GM23338 (cell line): Measurements from ENCODE around the gene SPTBN2. TPM values are rescaled to one million over a fixed set of nuclear protein-coding genes. Genes with fewer than 3 reads are reported as not detected.

ENCODE experiments used
- ATAC-seq: fragments of 200-7000 bp; cut with Tn5 transposase; 3 replicates; pipeline ENCODE4 v1.9.1; 2020
- DNase-seq: peaks from one replicate; pipeline ENCODE4 v3.0.0-alpha.2; 2015; ENCODE audit warnings: low spot score
- H2AFZ ChIP-seq: fragments of 200-600 bp; sonication (generic); 2 replicates; pipeline ENCODE4 v1.8.0; 2016; ENCODE audit warnings: antibody characterized with exemption, mild to moderate bottlenecking, moderate library complexity
- H3F3A ChIP-seq: fragments of 200-600 bp; sonication (generic); replicated peaks from 2 replicates; pipeline ENCODE4 v1.8.0; 2017; ENCODE audit warnings: antibody characterized with exemption, mixed run types, low read depth
- H3K27ac ChIP-seq: fragments of 200-600 bp; sonication (generic); 2 replicates; pipeline ENCODE4 v1.6.1; 2016; ENCODE audit warnings: low read depth
- H3K27me3 ChIP-seq: fragments of 200-600 bp; sonication (generic); 2 replicates; pipeline ENCODE4 v1.8.0; 2016; ENCODE audit warnings: mild to moderate bottlenecking, mixed run types, moderate library complexity; ENCODE audit not compliant: insufficient read depth
- H3K36me3 ChIP-seq: fragments of 200-600 bp; sonication (generic); 2 replicates; pipeline ENCODE4 v1.8.0; 2016; ENCODE audit warnings: mild to moderate bottlenecking; ENCODE audit not compliant: insufficient read depth
- H3K4me1 ChIP-seq: fragments of 200-600 bp; sonication (generic); 2 replicates; pipeline ENCODE4 v1.8.0; 2016; ENCODE audit warnings: mild to moderate bottlenecking, moderate library complexity; ENCODE audit not compliant: insufficient read depth
- H3K4me2 ChIP-seq: fragments of 200-600 bp; sonication (generic); 2 replicates; pipeline ENCODE4 v1.7.1; 2017; ENCODE audit warnings: mixed run types
- H3K4me3 ChIP-seq: fragments of 200-600 bp; sonication (generic); 2 replicates; pipeline ENCODE4 v1.6.1; 2016; ENCODE audit warnings: mixed run types
- H3K79me2 ChIP-seq: fragments of 200-600 bp; sonication (generic); replicated peaks from 2 replicates; pipeline ENCODE4 v1.8.0; 2017; ENCODE audit warnings: mild to moderate bottlenecking; ENCODE audit not compliant: insufficient read depth
- H3K9me2 ChIP-seq: fragments of 200-600 bp; sonication (generic); 2 replicates; pipeline ENCODE4 v1.8.0; 2017; ENCODE audit not compliant: insufficient read depth
- H4K20me1 ChIP-seq: fragments of 200-600 bp; sonication (generic); replicated peaks from 2 replicates; pipeline ENCODE4 v1.8.0; 2017; ENCODE audit warnings: mild to moderate bottlenecking; ENCODE audit not compliant: insufficient read depth
- H3K27ac Mint-ChIP-seq: 2 replicates; pipeline ENCODE4 v1.8.0; 2020; ENCODE audit warnings: inconsistent platforms, mild to moderate bottlenecking, moderate library complexity, mixed read lengths
- H3K27me3 Mint-ChIP-seq: 3 replicates; pipeline ENCODE4 v1.8.0; 2022; ENCODE audit warnings: low read depth, mild to moderate bottlenecking, moderate library complexity, mixed read lengths, inconsistent platforms; ENCODE audit not compliant: insufficient read depth, poor library complexity
- H3K36me3 Mint-ChIP-seq: 3 replicates; pipeline ENCODE4 v1.8.0; 2021; ENCODE audit warnings: low read depth, mild to moderate bottlenecking, inconsistent platforms, moderate library complexity, mixed read lengths
- H3K4me1 Mint-ChIP-seq: 3 replicates; pipeline ENCODE4 v1.8.0; 2020; ENCODE audit warnings: mild to moderate bottlenecking, inconsistent platforms, mixed read lengths
- H3K4me3 Mint-ChIP-seq: 3 replicates; pipeline ENCODE4 v1.8.0; 2021; ENCODE audit warnings: moderate library complexity, mild to moderate bottlenecking, inconsistent platforms, mixed read lengths
- H3K9me3 Mint-ChIP-seq: 3 replicates; pipeline ENCODE4 v1.8.0; 2020; ENCODE audit warnings: moderate library complexity, mild to moderate bottlenecking, inconsistent platforms, mixed read lengths
- CREB1 ChIP-seq: fragments of 250-450 bp; sonication (Bioruptor Pico); IDR thresholded peaks from 2 replicates; pipeline ENCODE4 v1.5.0; 2020; ENCODE audit warnings: low read depth, mild to moderate bottlenecking, moderate library complexity
- CTCF ChIP-seq, 2 experiments: fragments of 200-600 bp in 1 of 2; sonication (generic) in 1 of 2; conservative IDR thresholded peaks; 2 replicates each; pipeline versions ENCODE4 v1.5.1 to v1.6.1; 2016 to 2017; ENCODE audit warnings: antibody characterized with exemption in 2 of 2, low read depth in 2 of 2, mild to moderate bottlenecking in 2 of 2, moderate library complexity in 1 of 2
- ETS1 ChIP-seq: IDR thresholded peaks from 2 replicates; pipeline ENCODE4 v1.6.1; 2016; ENCODE audit warnings: antibody characterized with exemption
- EZH2 ChIP-seq: fragments of 200-600 bp; sonication (generic); IDR thresholded peaks from one replicate; pipeline ENCODE4 v1.8.0; 2017; ENCODE audit warnings: antibody characterized with exemption, mild to moderate bottlenecking, low read depth; ENCODE audit not compliant: unreplicated experiment
- EZH2phosphoT487 ChIP-seq: fragments of 200-600 bp; sonication (generic); IDR thresholded peaks from one replicate; pipeline ENCODE4 v1.8.1; 2018; ENCODE audit warnings: antibody characterized with exemption; ENCODE audit not compliant: unreplicated experiment
- JUNB ChIP-seq: IDR thresholded peaks from one replicate; pipeline ENCODE4 v1.6.1; 2016; ENCODE audit warnings: antibody characterized with exemption; ENCODE audit not compliant: unreplicated experiment
- NANOG ChIP-seq: IDR thresholded peaks from 2 replicates; pipeline ENCODE4 v1.6.1; 2016; ENCODE audit warnings: antibody characterized with exemption, borderline replicate concordance
- POLR2AphosphoS5 ChIP-seq: IDR thresholded peaks from 2 replicates; pipeline ENCODE4 v1.6.1; 2016; ENCODE audit warnings: antibody characterized with exemption, low read depth
- REST ChIP-seq: IDR thresholded peaks from one replicate; pipeline ENCODE4 v1.6.1; 2018; ENCODE audit warnings: antibody characterized with exemption; ENCODE audit not compliant: unreplicated experiment
- STAT1 ChIP-seq: IDR thresholded peaks from one replicate; pipeline ENCODE4 v1.6.1; 2016; ENCODE audit warnings: antibody characterized with exemption; ENCODE audit not compliant: unreplicated experiment
- ZNF114 ChIP-seq: fragments of 250-450 bp; sonication (Bioruptor Pico); IDR thresholded peaks from 2 replicates; pipeline ENCODE4 v1.5.0; 2020; ENCODE audit warnings: mild to moderate bottlenecking, moderate library complexity
- ZNF331 ChIP-seq: fragments of 250-450 bp; sonication (Bioruptor Pico); IDR thresholded peaks from 2 replicates; pipeline ENCODE4 v1.5.0; 2020; ENCODE audit warnings: low read depth, mild to moderate bottlenecking, moderate library complexity
- ZNF462 ChIP-seq: fragments of 250-450 bp; sonication (Bioruptor Pico); IDR thresholded peaks from 2 replicates; pipeline ENCODE4 v1.5.0; 2020; ENCODE audit warnings: mild to moderate bottlenecking, moderate library complexity
- polyA plus RNA-seq: library from polyadenylated mRNA; unstranded; fragments of >200 nt; fragmentation: Nextera tagmentation; extraction: Ambion mirVana; gene quantifications from 2 replicates; pipeline ENCODE4 v1.2.1, GENCODE V29; 2016
- total RNA-seq: library from RNA; depleted of rRNA; stranded (reverse); fragments of >200 nt; shearing (Covaris generic); gene quantifications from 2 replicates; pipeline ENCODE4 v1.2.3, GENCODE V29; 2014

SPTBN2 gene
- total and polyA plus RNA-seq, 2 experiments from 2014 or later: 7.7 to 49.1 TPM

GRCh38 chr11:66685276-66686099, 43.5 kb downstream of the SPTBN2 start:
- H3K4me3 ChIP-seq: no peak overlapping the region
- peaks cover 5% of the 10 kb centered on the region for H3K4me1 Mint-ChIP-seq
- TF ChIP-seq NANOG: no peak
- TF ChIP-seq ZNF462 (CRISPR knock-in tag): no peak
- TF ChIP-seq POLR2AphosphoS5: no peak
- no peak for TF ChIP-seq EZH2
- no peak for TF ChIP-seq JUNB
- no peak for TF ChIP-seq ZNF114 (CRISPR knock-in tag)
- TF ChIP-seq ETS1: no peak
- TF ChIP-seq ZNF331: no peak
- no peak for TF ChIP-seq EZH2phosphoT487
- TF ChIP-seq CTCF (conservative IDR thresholded peaks at IDR 0.05; ENCODE audit: low read depth in 2 of 2): no peak
- TF ChIP-seq STAT1: no peak
- TF ChIP-seq REST: no peak
- TF ChIP-seq CREB1: no peak
- H3K36me3 Mint-ChIP-seq: peaks cover 34% of the 10 kb centered on the region
- H3K27me3 ChIP-seq: no peaks in the 10 kb centered on the region
- H2AFZ ChIP-seq: no peak overlapping the region
- H3K27ac ChIP-seq: no peak overlapping the region
- no peaks in the 10 kb centered on the region; the same call in 1 of the 3 replicates for H3K9me3 Mint-ChIP-seq
- H3K9me2 ChIP-seq: no peaks in the 10 kb centered on the region
- H4K20me1 ChIP-seq: no peaks in the 10 kb centered on the region
- no peak overlapping the region for H3K4me3 Mint-ChIP-seq
- H3K27me3 Mint-ChIP-seq: peaks cover 7% of the 10 kb centered on the region
- DNase-seq (no peak), ATAC-seq (no peak)
- H3K36me3 ChIP-seq: no peaks in the 10 kb centered on the region
- no peaks in the 10 kb centered on the region for H3K4me1 ChIP-seq
- H3F3A ChIP-seq: no peaks in the 10 kb centered on the region
- no peak overlapping the region for H3K27ac Mint-ChIP-seq
- H3K4me2 ChIP-seq: no peak overlapping the region
- H3K79me2 ChIP-seq: no peaks in the 10 kb centered on the region
